ENCODE measurements around the gene LSP1. TPM values are rescaled to one million over a fixed set of nuclear protein-coding genes. Genes with fewer than 3 reads are reported as not detected.

Gene LSP1
- total and polyA plus RNA-seq, 4 donors, result 5.0 to 7.7 (median 5.7) TPM

- Histone ChIP-seq H3K4me3 (ENCODE audit: low read depth in 1 of 3, low read length in 3 of 3) (no peak overlapping the region), H3K27me3 (ENCODE audit: control insufficient read depth in 4 of 4, insufficient read depth in 4 of 4, low read length in 3 of 4) (no peaks in the 10 kb centered on the region), H3K4me1 (ENCODE audit: control insufficient read depth in 4 of 4, insufficient read depth in 4 of 4, low read length in 3 of 4) (no peaks in the 10 kb centered on the region), H3K27ac (ENCODE audit: low read depth in 1 of 2, low read length in 2 of 2) (no peak overlapping the region), H3K9ac (ENCODE audit: low read depth in 1 of 2, low read length in 2 of 2) (no peak overlapping the region), H3K36me3 (ENCODE audit: control insufficient read depth in 4 of 4, insufficient read depth in 3 of 4, low read depth in 1 of 4, low read length in 3 of 4) (no peaks in the 10 kb centered on the region), H3K9me3 (ENCODE audit: control insufficient read depth in 4 of 4, low read length in 3 of 4) (no peaks in the 10 kb centered on the region)
- no peak for DNase-seq (ENCODE audit: low spot score)
- TF ChIP-seq FOXA2 (IDR thresholded peaks at IDR 0.05) (no peak), ZBTB33 (IDR thresholded peaks at IDR 0.05) (no peak), MAX (IDR thresholded peaks at IDR 0.05) (no peak), TAF1 (conservative IDR thresholded peaks at IDR 0.05) (no peak), SP1 (IDR thresholded peaks at IDR 0.05) (no peak), GABPA (IDR thresholded peaks at IDR 0.05 in 1 of 2, conservative IDR thresholded peaks at IDR 0.05 in 1 of 2) (no peak), RAD21 (IDR thresholded peaks at IDR 0.05) (no peak), HNF4A (conservative IDR thresholded peaks at IDR 0.05) (no peak), RXRA (IDR thresholded peaks at IDR 0.05) (no peak), EGR1 (IDR thresholded peaks at IDR 0.05; ENCODE audit: low read depth in 2 of 2) (no peak), HNF4G (IDR thresholded peaks at IDR 0.05) (no peak), CTCF (IDR thresholded peaks at IDR 0.05; ENCODE audit: low read depth, low read length, missing input control) (no peak), REST (IDR thresholded peaks at IDR 0.05) (no peak), JUND (IDR thresholded peaks at IDR 0.05) (no peak), YY1 (IDR thresholded peaks at IDR 0.05) (no peak), ATF3 (IDR thresholded peaks at IDR 0.05) (no peak), NR2F2 (IDR thresholded peaks at IDR 0.05) (no peak)
- 81% methylated on average over 14 of the region's 14 CpGs for WGBS
Measured at GRCh38 chr11:1916132-1916985, 63.5 kb downstream of the LSP1 start.

All from liver (tissue), 9 donors.